ENCODE measurements around the gene PLCG2. TPM values are rescaled to one million over a fixed set of nuclear protein-coding genes. Genes with fewer than 3 reads are reported as not detected.

The PLCG2 gene
- total RNA-seq, 4 donors from 2014 or later, result 5.3 to 15.8 (median 9.5) TPM

GRCh38 chr16:81850197-81850944, 71.3 kb downstream of the PLCG2 start:
- WGBS, 2 donors, result 76 to 78% methylated on average over 10 of the region's 10 CpGs
- intact Hi-C loops (cut with DNase I), result no loop called here

GRCh38 chr16:81852347-81852746, 73.3 kb downstream of the PLCG2 start:
- Histone ChIP-seq H3K27ac (no peak overlapping the region), H3K4me3 (no peak overlapping the region), H3K4me1 (peaks cover 0 to 9% (median 0%) of the 10 kb centered on the region in 3 donors), H3K27me3 (no peaks in the 10 kb centered on the region), H3K9me3 (no peaks in the 10 kb centered on the region), H3K36me3 (peaks cover 0 to 6% (median 0%) of the 10 kb centered on the region in 3 donors)
- intact Hi-C loops (cut with DNase I), result no loop called here
- no peak for DNase-seq
- WGBS, 2 donors, result 64 to 72% methylated on average over 2 of the region's 2 CpGs
- TF ChIP-seq CTCF (IDR thresholded peaks at IDR 0.05), result no peak
- no peak for TF ChIP-seq POLR2A (IDR thresholded peaks at IDR 0.05)

More at GRCh38 chr16:81850197-81850944, 71.3 kb downstream of the PLCG2 start:
- TF ChIP-seq POLR2A (IDR thresholded peaks at IDR 0.05), result no peak
- no peak for TF ChIP-seq CTCF (IDR thresholded peaks at IDR 0.05)
- no peaks in the 10 kb centered on the region for H3K36me3 ChIP-seq
- H3K9me3 ChIP-seq, result no peaks in the 10 kb centered on the region
- DNase-seq, result no peak
- H3K27me3 ChIP-seq, result no peaks in the 10 kb centered on the region
- no peak overlapping the region for H3K27ac ChIP-seq
- no peak overlapping the region for H3K4me3 ChIP-seq
- peaks cover 0 to 9% (median 0%) of the 10 kb centered on the region in 3 donors for H3K4me1 ChIP-seq

DNA sequence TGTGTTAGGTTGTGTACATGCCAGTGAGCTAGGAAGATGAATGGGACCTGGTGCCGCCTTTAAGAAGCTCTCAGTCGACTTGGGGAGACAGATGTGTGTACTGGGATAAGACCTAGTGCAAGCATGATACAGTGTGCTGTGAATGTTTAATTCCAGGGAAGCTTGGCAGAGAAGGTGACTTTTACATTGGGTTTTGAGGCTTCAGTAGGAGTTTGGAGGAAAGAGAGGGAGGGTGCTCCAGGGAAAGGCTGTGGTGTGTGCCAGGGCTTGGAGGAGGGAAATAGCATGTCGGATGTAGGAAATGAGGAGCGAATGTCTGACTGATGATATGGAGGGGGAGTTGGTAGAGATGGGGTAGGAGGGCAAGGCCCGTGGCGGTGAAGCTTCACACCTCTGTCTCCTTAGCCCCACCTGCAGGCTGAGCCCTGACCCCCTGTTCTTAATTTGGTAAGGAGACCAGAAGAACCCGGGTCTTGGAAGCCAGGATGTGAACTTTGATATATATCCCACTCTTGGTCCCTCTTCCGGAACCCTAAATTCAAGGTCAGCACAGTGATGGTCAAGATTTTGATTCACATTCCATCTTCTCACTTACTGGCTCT, 76.6 kb downstream of the PLCG2 start:
- TF ChIP-seq POLR2A (IDR thresholded peaks at IDR 0.05), result no peak
- TF ChIP-seq CTCF (IDR thresholded peaks at IDR 0.05), result no peak
- H3K36me3 ChIP-seq, result peaks cover 0 to 15% (median 0%) of the 10 kb centered on the region in 3 donors
- H3K4me3 ChIP-seq, result no peak overlapping the region
- no peaks in the 10 kb centered on the region for H3K27me3 ChIP-seq
- H3K27ac ChIP-seq, result no peak overlapping the region
- 91 to 94% methylated on average over 8 of the region's 8 CpGs for WGBS, 2 donors
- no peak for DNase-seq
- H3K4me1 ChIP-seq, result peaks cover 0 to 9% (median 0%) of the 10 kb centered on the region in 3 donors
- no peaks in the 10 kb centered on the region for H3K9me3 ChIP-seq
- intact Hi-C loops (cut with DNase I), result no loop called here

DNA sequence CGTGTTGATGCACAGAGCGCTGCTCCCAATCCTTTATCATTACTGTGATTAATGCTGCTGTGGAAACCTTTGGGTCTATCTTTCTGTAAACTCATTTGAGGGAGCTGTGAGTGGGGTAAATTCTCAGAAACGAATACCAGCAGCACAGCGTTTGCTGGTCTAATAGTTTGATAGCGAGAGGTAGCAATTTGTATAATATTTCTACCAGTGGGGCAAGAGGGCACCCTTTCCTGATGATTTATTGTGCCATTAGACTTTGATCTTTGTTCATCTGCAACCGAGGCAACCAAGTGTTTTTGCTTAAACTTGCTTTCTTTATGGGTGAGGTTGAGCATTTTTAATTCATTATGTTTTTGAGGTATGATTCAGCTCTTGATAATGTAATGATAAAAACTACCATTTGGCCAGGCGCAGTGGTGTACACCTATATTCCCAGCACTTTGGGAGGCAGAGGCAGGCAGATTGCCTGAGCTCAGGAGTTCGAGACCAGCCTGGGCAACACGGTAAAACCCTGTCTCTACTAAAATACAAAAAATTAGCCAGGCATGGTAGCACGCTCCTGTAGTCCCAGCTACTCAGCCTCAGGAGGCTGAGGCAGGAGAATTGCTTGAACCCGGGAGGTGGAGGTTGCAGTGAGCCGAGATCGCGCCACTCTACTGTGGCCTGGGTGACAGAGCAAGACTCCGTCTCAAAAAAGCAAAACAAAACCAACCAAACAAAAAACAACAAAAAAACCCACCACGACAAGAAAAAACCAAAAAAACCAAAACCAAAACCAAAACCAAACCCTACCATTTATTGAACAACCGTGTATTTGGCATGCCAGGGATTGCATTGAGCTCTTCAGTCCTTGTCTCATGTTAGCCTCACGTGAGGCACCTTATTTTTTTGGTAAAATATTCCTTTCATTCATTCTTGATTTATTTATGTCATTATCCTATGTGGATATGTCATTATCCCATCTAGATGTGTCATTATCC, 81.5 kb downstream of the PLCG2 start:
- H3K27me3 ChIP-seq, result peaks cover 0 to 11% (median 0%) of the 10 kb centered on the region in 4 donors
- 78 to 83% methylated on average over 17 to 18 of the region's 18 CpGs for WGBS, 2 donors
- H3K9me3 ChIP-seq, result no peaks in the 10 kb centered on the region
- H3K4me3 ChIP-seq, result no peak overlapping the region
- H3K36me3 ChIP-seq, result peaks cover 0 to 15% (median 0%) of the 10 kb centered on the region in 3 donors
- TF ChIP-seq POLR2A (IDR thresholded peaks at IDR 0.05), result no peak
- no peak for TF ChIP-seq CTCF (IDR thresholded peaks at IDR 0.05)
- H3K4me1 ChIP-seq, result peaks cover 0 to 7% (median 0%) of the 10 kb centered on the region in 3 donors
- intact Hi-C loops (cut with DNase I), result no loop called here
- H3K27ac ChIP-seq, result peak overlapping the region in 3 of 4 donors; percentile 54 to 77 (median 62)
- DNase-seq, result no peak
